ENCODE results near the gene ANKLE1. TPM values are rescaled to one million over a fixed set of nuclear protein-coding genes. Genes with fewer than 3 reads are reported as not detected.

Gene ANKLE1
- total RNA-seq, 1 donor from 2014 or later = 4.9 TPM

DNA sequence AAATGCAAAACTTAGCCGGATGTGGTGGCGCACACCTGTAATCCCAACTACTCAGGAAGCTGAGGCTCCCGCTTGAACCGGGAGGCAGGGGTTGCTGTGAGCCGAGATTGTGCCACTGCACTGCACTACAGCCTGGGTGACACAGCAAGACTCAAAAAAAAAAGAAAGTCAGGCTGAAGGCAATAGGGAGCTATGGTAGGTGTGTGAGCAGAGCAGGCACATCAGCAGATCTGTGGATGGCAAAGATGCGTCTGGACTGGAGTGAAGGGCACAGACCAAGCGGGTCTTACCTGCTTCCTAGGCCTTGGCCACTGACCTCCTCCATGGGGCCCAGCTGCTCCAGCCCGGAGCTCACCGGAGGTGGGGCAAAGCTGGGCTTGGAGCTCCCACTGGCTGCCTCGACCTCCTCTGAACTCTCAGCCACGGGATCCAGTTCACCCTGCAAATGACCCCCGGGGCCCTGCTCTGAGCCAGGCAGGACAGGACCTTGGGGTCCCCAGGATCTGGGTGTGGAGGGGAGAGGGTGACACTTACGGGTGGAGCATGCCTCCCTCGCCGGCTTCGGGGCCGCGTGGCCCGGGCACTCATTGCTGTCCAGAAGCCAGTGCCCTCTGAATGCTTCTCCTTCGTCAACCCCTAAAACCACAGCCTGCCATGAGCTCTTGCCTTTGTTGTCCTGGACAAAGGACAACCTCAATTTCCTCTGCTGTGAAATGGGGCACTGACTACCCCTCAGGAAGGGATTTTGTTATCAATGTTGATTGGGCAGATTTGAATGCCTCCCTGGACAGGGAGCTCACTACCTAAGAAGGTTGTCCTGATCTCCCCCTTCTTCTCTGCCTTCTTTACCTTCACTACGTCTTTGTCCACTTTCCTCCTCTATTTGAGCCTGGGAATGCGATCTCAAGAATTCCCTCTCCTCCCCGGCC, 17.7 kb upstream of the ANKLE1 start:
- Mint-ChIP-seq H3K9me3 (peaks cover 5% of the 10 kb centered on the region), H3K36me3 (ENCODE audit: low read depth) (no peaks in the 10 kb centered on the region), H3K4me3 (no peak overlapping the region), H3K27me3 (ENCODE audit: low read depth) (peaks cover 5% of the 10 kb centered on the region), H3K4me1 (peaks cover 20% of the 10 kb centered on the region), H3K27ac (ENCODE audit: unreplicated experiment) (no peak overlapping the region)
- no peak for DNase-seq (ENCODE audit: low read depth, low spot score)
- no peak for TF ChIP-seq CTCF (conservative IDR thresholded peaks at IDR 0.05)

DNA sequence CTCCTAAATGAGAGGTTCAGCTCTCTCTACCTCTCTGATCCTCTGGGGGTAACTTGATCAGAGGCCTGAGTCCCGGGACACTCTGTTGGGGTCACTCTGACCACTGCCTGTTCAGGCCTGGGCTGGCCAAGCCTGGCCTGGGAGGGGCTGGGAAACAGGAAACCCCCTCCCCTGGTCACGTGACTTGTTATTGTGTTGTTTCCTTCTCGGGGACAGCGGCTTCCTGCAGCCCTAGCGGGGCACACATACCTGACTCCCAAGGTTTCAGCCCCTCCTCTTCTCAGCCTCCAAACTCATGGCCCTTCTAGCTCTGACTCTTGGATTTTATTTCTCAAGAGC, 17.1 kb upstream of the ANKLE1 start, which contains the start of gene USHBP1:
Gene USHBP1 (minus strand): TSS at position 105 of the 339 bp plus-strand sequence. CDS start 446 bp downstream, outside the sequence.
- H3K36me3 Mint-ChIP-seq (ENCODE audit: low read depth) = no peaks in the 10 kb centered on the region
- H3K4me3 Mint-ChIP-seq = no peak within 1 kb of the TSS
- TF ChIP-seq CTCF (conservative IDR thresholded peaks at IDR 0.05) = no peak
- no peak within 1 kb of the TSS for H3K27ac Mint-ChIP-seq (ENCODE audit: unreplicated experiment)
- no peak for DNase-seq (ENCODE audit: low read depth, low spot score)
- H3K9me3 Mint-ChIP-seq = peaks cover 5% of the 10 kb centered on the region
- peaks cover 20% of the 10 kb centered on the region for H3K4me1 Mint-ChIP-seq
- peaks cover 5% of the 10 kb centered on the region for H3K27me3 Mint-ChIP-seq (ENCODE audit: low read depth)

DNA sequence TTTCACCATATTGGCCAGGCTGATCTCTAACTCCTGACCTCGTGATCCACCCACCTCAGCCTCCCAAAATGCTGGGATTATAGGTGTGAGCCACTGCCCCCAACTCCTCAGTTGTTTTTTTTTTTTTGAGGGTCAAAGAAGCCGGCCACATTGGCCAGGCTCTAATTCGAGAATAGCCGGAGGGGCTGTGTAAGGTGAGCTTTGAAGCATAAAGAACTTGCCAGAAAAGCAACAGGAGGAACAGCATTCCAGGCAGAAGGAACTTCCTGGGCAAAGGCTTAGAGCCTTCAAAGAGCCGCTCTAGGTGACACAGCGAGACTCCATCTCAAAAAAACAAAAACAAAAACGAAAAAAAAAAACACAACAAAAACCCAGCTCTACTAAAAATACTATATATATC, 15.7 kb upstream of the ANKLE1 start:
- no peak for TF ChIP-seq CTCF (conservative IDR thresholded peaks at IDR 0.05)
- Mint-ChIP-seq H3K9me3 (peaks cover 5% of the 10 kb centered on the region), H3K36me3 (ENCODE audit: low read depth) (peaks cover 3% of the 10 kb centered on the region), H3K27ac (ENCODE audit: unreplicated experiment) (no peak overlapping the region), H3K4me1 (peaks cover 15% of the 10 kb centered on the region), H3K4me3 (no peak overlapping the region), H3K27me3 (ENCODE audit: low read depth) (peaks cover 2% of the 10 kb centered on the region)
- DNase-seq (ENCODE audit: low read depth, low spot score) = no peak

GRCh38 chr19:17266589-17266974, 15.1 kb upstream of the ANKLE1 start:
- peaks cover 5% of the 10 kb centered on the region for H3K9me3 Mint-ChIP-seq
- H3K27ac Mint-ChIP-seq (ENCODE audit: unreplicated experiment) = no peak overlapping the region
- peaks cover 2% of the 10 kb centered on the region for H3K27me3 Mint-ChIP-seq (ENCODE audit: low read depth)
- DNase-seq (ENCODE audit: low read depth, low spot score) = no peak
- TF ChIP-seq CTCF (conservative IDR thresholded peaks at IDR 0.05) = no peak
- H3K36me3 Mint-ChIP-seq (ENCODE audit: low read depth) = peaks cover 3% of the 10 kb centered on the region
- H3K4me3 Mint-ChIP-seq = peak overlapping the region; percentile 90
- H3K4me1 Mint-ChIP-seq = peaks cover 14% of the 10 kb centered on the region

DNA sequence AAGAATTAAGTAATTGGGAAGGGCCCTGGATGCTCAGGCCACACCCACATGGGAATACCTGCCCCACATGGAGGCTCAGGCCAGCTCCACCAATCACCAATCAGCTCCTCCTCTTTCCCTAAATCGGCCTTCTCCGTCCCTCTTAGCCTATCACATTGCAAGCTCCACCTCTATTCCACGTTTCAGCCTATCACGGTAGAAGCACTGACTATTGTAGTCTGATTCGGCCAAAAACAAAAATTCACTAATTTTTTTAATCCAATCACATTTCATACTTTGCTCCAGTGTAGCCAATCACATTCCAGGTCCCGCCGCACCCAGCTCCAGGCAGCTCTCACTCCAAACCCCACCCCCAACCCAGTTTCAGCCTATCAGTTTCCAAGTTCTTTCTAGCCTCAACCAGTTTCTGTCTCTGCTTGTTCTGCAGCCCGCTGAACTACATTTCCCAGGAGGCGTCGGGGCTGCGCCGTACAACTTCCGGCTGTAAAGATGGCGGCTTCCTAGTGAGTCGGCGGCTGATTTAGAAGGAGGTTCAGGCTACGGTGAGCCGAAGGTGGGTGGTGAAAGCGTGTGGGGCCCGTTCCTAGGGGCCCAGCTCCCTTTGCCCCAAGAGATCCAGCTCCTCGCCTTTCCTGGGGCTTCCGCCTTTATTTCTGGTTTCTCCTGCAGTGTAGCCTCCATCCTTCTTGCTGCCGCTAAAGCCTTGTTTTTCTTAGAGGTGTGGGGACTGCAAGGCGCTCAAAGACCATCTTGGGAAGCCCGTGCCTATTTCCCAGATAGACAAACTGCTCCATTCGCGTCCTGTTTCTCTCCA, 14.5 kb upstream of the ANKLE1 start, which contains the start of gene BABAM1:
Gene BABAM1 (plus strand): TSS at position 469 of the 814 bp plus-strand sequence. CDS start 1,364 bp downstream, outside the sequence.
- peaks cover 2% of the 10 kb centered on the region for H3K27me3 Mint-ChIP-seq (ENCODE audit: low read depth)
- H3K4me1 Mint-ChIP-seq = peaks cover 14% of the 10 kb centered on the region
- H3K9me3 Mint-ChIP-seq = peaks cover 5% of the 10 kb centered on the region
- H3K36me3 Mint-ChIP-seq (ENCODE audit: low read depth) = peaks cover 3% of the 10 kb centered on the region
- no peak for TF ChIP-seq CTCF (conservative IDR thresholded peaks at IDR 0.05)
- peak within 1 kb of the TSS; percentile 10 for H3K27ac Mint-ChIP-seq (ENCODE audit: unreplicated experiment)
- peak; percentile 84 for DNase-seq (ENCODE audit: low read depth, low spot score)
- peak within 1 kb of the TSS; percentile 90 for H3K4me3 Mint-ChIP-seq

All from neural crest cell (in vitro differentiated cells).